ENCODE data around the gene FGA. TPM values are rescaled to one million over a fixed set of nuclear protein-coding genes. Genes with fewer than 3 reads are reported as not detected.

The FGA gene
- total RNA-seq, 2 experiments from 2014 or later = not detected

- H3K4me3 ChIP-seq (ENCODE audit: low read length) = no peak within 1 kb of the TSS
- CTCF ChIA-PET = interaction anchor here (0.8 kb wide), 1 partner anchor 11 kb away, joined by 4 read pairs; no protein-coding TSS in a partner anchor
- H3K36me3 ChIP-seq (ENCODE audit: insufficient read depth, low read length) = no peaks in the 10 kb centered on the region
- no peaks in the 10 kb centered on the region for H3K36me3 Mint-ChIP-seq (ENCODE audit: low read depth)
- H3K9me3 Mint-ChIP-seq = no peaks in the 10 kb centered on the region
- DNase-seq = no peak
- no peak within 1 kb of the TSS for H3K27ac Mint-ChIP-seq
- no peak within 1 kb of the TSS for H3K27ac ChIP-seq (ENCODE audit: low read depth in 1 of 2, low read length in 2 of 2)
- peaks cover 25% of the 10 kb centered on the region for H3K27me3 Mint-ChIP-seq
- ATAC-seq (ENCODE audit: poor library complexity) = no peak
- no peaks in the 10 kb centered on the region for H3K4me1 Mint-ChIP-seq (ENCODE audit: low read depth)
- H3K4me1 ChIP-seq (ENCODE audit: insufficient read depth, low read length) = no peaks in the 10 kb centered on the region
- no peak for TF ChIP-seq CTCF (IDR thresholded peaks at IDR 0.05)
- no peaks in the 10 kb centered on the region for H3K9me3 ChIP-seq (ENCODE audit: control insufficient read depth in 1 of 2, insufficient read depth in 1 of 2, low read length in 2 of 2)
- POLR2A ChIA-PET = interaction anchor here (1.1 kb wide), 1 partner anchor 13 kb away, joined by 4 read pairs; the partner anchor contains the start of gene PLRG1
- no peak within 1 kb of the TSS for H3K4me3 Mint-ChIP-seq
- H3K27me3 ChIP-seq (ENCODE audit: control insufficient read depth in 1 of 2, insufficient read depth in 2 of 2, low read length in 2 of 2) = no peaks in the 10 kb centered on the region
- intact Hi-C loops (cut with DNase I, micrococcal nuclease) = no loop called here
These were observed 27.8 kb downstream of the FGA start, which contains the start of gene FGB for GRCh38 chr4:154562697-154563254. TSS of gene FGB (plus strand) at chr4:154563011. CDS start at chr4:154563019, 8 bp downstream.

GRCh38 chr4:154560824-154561231, 29.7 kb downstream of the FGA start:
- Histone ChIP-seq H3K27ac (ENCODE audit: low read depth in 1 of 2, low read length in 2 of 2) (no peak overlapping the region), H3K27me3 (ENCODE audit: control insufficient read depth in 1 of 2, insufficient read depth in 2 of 2, low read length in 2 of 2) (no peaks in the 10 kb centered on the region), H3K36me3 (ENCODE audit: insufficient read depth, low read length) (no peaks in the 10 kb centered on the region), H3K9me3 (ENCODE audit: control insufficient read depth in 1 of 2, insufficient read depth in 1 of 2, low read length in 2 of 2) (no peaks in the 10 kb centered on the region), H3K4me3 (ENCODE audit: low read length) (no peak overlapping the region), H3K4me1 (ENCODE audit: insufficient read depth, low read length) (no peaks in the 10 kb centered on the region)
- intact Hi-C loops (cut with DNase I, micrococcal nuclease) = no loop called here
- no peak for TF ChIP-seq CTCF (IDR thresholded peaks at IDR 0.05)
- H3K27me3 Mint-ChIP-seq = peaks cover 16% of the 10 kb centered on the region
- H3K4me3 Mint-ChIP-seq = no peak overlapping the region
- H3K36me3 Mint-ChIP-seq (ENCODE audit: low read depth) = no peaks in the 10 kb centered on the region
- ChIA-PET POLR2A (no interaction called here), CTCF (no interaction called here)
- no peaks in the 10 kb centered on the region for H3K4me1 Mint-ChIP-seq (ENCODE audit: low read depth)
- H3K27ac Mint-ChIP-seq = no peak overlapping the region
- no peak for DNase-seq
- no peaks in the 10 kb centered on the region for H3K9me3 Mint-ChIP-seq
- ATAC-seq (ENCODE audit: poor library complexity) = no peak

GRCh38 chr4:154560419-154560801, 30.1 kb downstream of the FGA start:
- CTCF ChIA-PET = no interaction called here
- no peak for ATAC-seq (ENCODE audit: poor library complexity)
- Mint-ChIP-seq H3K27me3 (peaks cover 16% of the 10 kb centered on the region), H3K27ac (no peak overlapping the region), H3K36me3 (ENCODE audit: low read depth) (no peaks in the 10 kb centered on the region), H3K4me1 (ENCODE audit: low read depth) (no peaks in the 10 kb centered on the region), H3K9me3 (no peaks in the 10 kb centered on the region), H3K4me3 (no peak overlapping the region)
- Histone ChIP-seq H3K36me3 (ENCODE audit: insufficient read depth, low read length) (no peaks in the 10 kb centered on the region), H3K9me3 (ENCODE audit: control insufficient read depth in 1 of 2, insufficient read depth in 1 of 2, low read length in 2 of 2) (no peaks in the 10 kb centered on the region), H3K27ac (ENCODE audit: low read depth in 1 of 2, low read length in 2 of 2) (no peak overlapping the region), H3K4me1 (ENCODE audit: insufficient read depth, low read length) (no peaks in the 10 kb centered on the region), H3K4me3 (ENCODE audit: low read length) (no peak overlapping the region), H3K27me3 (ENCODE audit: control insufficient read depth in 1 of 2, insufficient read depth in 2 of 2, low read length in 2 of 2) (no peaks in the 10 kb centered on the region)
- POLR2A ChIA-PET = no interaction called here
- no peak for DNase-seq
- intact Hi-C loops (cut with DNase I, micrococcal nuclease) = no loop called here
- TF ChIP-seq CTCF (IDR thresholded peaks at IDR 0.05) = no peak
